Measurements from ENCODE around the gene ZNF217.
"Not testable (repeated sequence)": the region's sequence is repeated elsewhere in the genome, so short reads cannot be mapped to it uniquely, and the experiment has no call there.

Gene ZNF217

GRCh38 chr20:53622247-53623133 lies 28.9 kb upstream of the ZNF217 start:
- DNase-seq (ENCODE audit: low spot score), result no peak

GRCh38 chr20:53621482-53622246 lies 28.0 kb upstream of the ZNF217 start:
- DNase-seq (ENCODE audit: low spot score), result peak; percentile 91

GRCh38 chr20:53618490-53619000 lies 24.9 kb upstream of the ZNF217 start:
- not testable (repeated sequence) for DNase-seq (ENCODE audit: low spot score)

GRCh38 chr20:53617791-53618489 lies 24.3 kb upstream of the ZNF217 start:
- DNase-seq (ENCODE audit: low spot score), result peak; percentile 4

- peak; percentile 3 for DNase-seq (ENCODE audit: low spot score)
Observed at GRCh38 chr20:53616489-53616888, 22.9 kb upstream of the ZNF217 start.

GRCh38 chr20:53613748-53614147 lies 20.1 kb upstream of the ZNF217 start:
- no peak for DNase-seq (ENCODE audit: low spot score)

- peak; percentile 22 for DNase-seq (ENCODE audit: low spot score)
Observed at GRCh38 chr20:53612289-53612688, 18.6 kb upstream of the ZNF217 start.

- peak; percentile 91 for DNase-seq (ENCODE audit: low spot score)
Observed at GRCh38 chr20:53611449-53611894, 17.8 kb upstream of the ZNF217 start.

- peak; percentile 78 for DNase-seq (ENCODE audit: low spot score)
Observed at GRCh38 chr20:53609491-53610445, 16.1 kb upstream of the ZNF217 start.

GRCh38 chr20:53608456-53609452 lies 15.1 kb upstream of the ZNF217 start:
- peak; percentile 24 for DNase-seq (ENCODE audit: low spot score)

GRCh38 chr20:53608071-53608455 lies 14.4 kb upstream of the ZNF217 start:
- DNase-seq (ENCODE audit: low spot score), result no peak

GRCh38 chr20:53606364-53606985 lies 12.8 kb upstream of the ZNF217 start:
- peak; percentile 4 for DNase-seq (ENCODE audit: low spot score)

- peak; percentile 2 for DNase-seq (ENCODE audit: low spot score)
Observed at GRCh38 chr20:53605401-53605800, 11.8 kb upstream of the ZNF217 start.

GRCh38 chr20:53604846-53605245 lies 11.2 kb upstream of the ZNF217 start:
- DNase-seq (ENCODE audit: low spot score), result peak; percentile 3

GRCh38 chr20:53602661-53603060 lies 9.0 kb upstream of the ZNF217 start:
- no peak for DNase-seq (ENCODE audit: low spot score)

- no peak for DNase-seq (ENCODE audit: low spot score)
Observed at GRCh38 chr20:53599910-53600632, 6.4 kb upstream of the ZNF217 start.

GRCh38 chr20:53599378-53599777 lies 5.7 kb upstream of the ZNF217 start:
- no peak for DNase-seq (ENCODE audit: low spot score)

- no peak for DNase-seq (ENCODE audit: low spot score)
Observed at GRCh38 chr20:53599044-53599362, 5.4 kb upstream of the ZNF217 start.
